ENCODE measurements around the gene CARD14.

CARD14 gene

GRCh38 chr17:80133626-80133970 lies 36.2 kb upstream of the CARD14 start:
- H3K4me3 ChIP-seq (ENCODE audit: low read depth, low read length) = no peak overlapping the region
- no peak for TF ChIP-seq POLR2A (IDR thresholded peaks at IDR 0.05; ENCODE audit: extremely low read depth, insufficient read length)
- TF ChIP-seq CTCF (IDR thresholded peaks at IDR 0.05; ENCODE audit: low read depth, low read length) = no peak
- TF ChIP-seq MAX (IDR thresholded peaks at IDR 0.05; ENCODE audit: low read depth, low read length) = no peak
- no peak for TF ChIP-seq MYC (IDR thresholded peaks at IDR 0.05; ENCODE audit: low read depth, low read length)
- DNase-seq (ENCODE audit: low read depth) = no peak

- no peak for TF ChIP-seq CTCF (IDR thresholded peaks at IDR 0.05; ENCODE audit: low read depth, low read length)
- no peak for TF ChIP-seq POLR2A (IDR thresholded peaks at IDR 0.05; ENCODE audit: extremely low read depth, insufficient read length)
- TF ChIP-seq MYC (IDR thresholded peaks at IDR 0.05; ENCODE audit: low read depth, low read length) = no peak
- TF ChIP-seq MAX (IDR thresholded peaks at IDR 0.05; ENCODE audit: low read depth, low read length) = no peak
- DNase-seq (ENCODE audit: low read depth) = no peak
- no peak overlapping the region for H3K4me3 ChIP-seq (ENCODE audit: low read depth, low read length)
Observed at GRCh38 chr17:80137131-80137530, 32.7 kb upstream of the CARD14 start.

GRCh38 chr17:80138856-80139426 lies 30.9 kb upstream of the CARD14 start:
- TF ChIP-seq MYC (IDR thresholded peaks at IDR 0.05; ENCODE audit: low read depth, low read length) (no peak), MAX (IDR thresholded peaks at IDR 0.05; ENCODE audit: low read depth, low read length) (no peak), CTCF (IDR thresholded peaks at IDR 0.05; ENCODE audit: low read depth, low read length) (no peak), POLR2A (IDR thresholded peaks at IDR 0.05; ENCODE audit: extremely low read depth, insufficient read length) (no peak)
- no peak overlapping the region for H3K4me3 ChIP-seq (ENCODE audit: low read depth, low read length)
- no peak for DNase-seq (ENCODE audit: low read depth)

GRCh38 chr17:80141463-80142165 lies 28.2 kb upstream of the CARD14 start:
- no peak for TF ChIP-seq MYC (IDR thresholded peaks at IDR 0.05; ENCODE audit: low read depth, low read length)
- no peak for TF ChIP-seq POLR2A (IDR thresholded peaks at IDR 0.05; ENCODE audit: extremely low read depth, insufficient read length)
- no peak for TF ChIP-seq CTCF (IDR thresholded peaks at IDR 0.05; ENCODE audit: low read depth, low read length)
- TF ChIP-seq MAX (IDR thresholded peaks at IDR 0.05; ENCODE audit: low read depth, low read length) = no peak
- H3K4me3 ChIP-seq (ENCODE audit: low read depth, low read length) = no peak overlapping the region
- DNase-seq (ENCODE audit: low read depth) = no peak

GRCh38 chr17:80142929-80143328 lies 26.9 kb upstream of the CARD14 start:
- no peak overlapping the region for H3K4me3 ChIP-seq (ENCODE audit: low read depth, low read length)
- TF ChIP-seq POLR2A (IDR thresholded peaks at IDR 0.05; ENCODE audit: extremely low read depth, insufficient read length) (no peak), CTCF (IDR thresholded peaks at IDR 0.05; ENCODE audit: low read depth, low read length) (no peak), MYC (IDR thresholded peaks at IDR 0.05; ENCODE audit: low read depth, low read length) (no peak), MAX (IDR thresholded peaks at IDR 0.05; ENCODE audit: low read depth, low read length) (no peak)
- DNase-seq (ENCODE audit: low read depth) = no peak

Measured in NB4 (cell line).